Calu3 (cell line): ENCODE data around the gene FANCD2OS. TPM values are rescaled to one million over a fixed set of nuclear protein-coding genes. Genes with fewer than 3 reads are reported as not detected.

ENCODE experiments used
- total RNA-seq: library from RNA; stranded (reverse); gene quantifications from 2 replicates; pipeline ENCODE4 v1.2.3, GENCODE V29; 2022

The FANCD2OS gene
- total RNA-seq, 1 experiment from 2014 or later = not detected

Other genes with a start within 250 kb of the FANCD2OS start
- 0.71 and 1.3 TPM in 2 replicates for gene CIDEC, start 228.0 kb downstream of the FANCD2OS start, total RNA-seq
- 32.4 and 34.2 TPM in 2 replicates for gene JAGN1, start 217.6 kb downstream of the FANCD2OS start, total RNA-seq
- gene IL17RE, start 205.4 kb downstream of the FANCD2OS start, total RNA-seq = 25.5 and 30.6 TPM in 2 replicates
- gene IL17RC, start 191.2 kb downstream of the FANCD2OS start, total RNA-seq = 19.1 and 24.7 TPM in 2 replicates
- gene CRELD1, start 174.4 kb downstream of the FANCD2OS start, total RNA-seq = 23.2 and 25.4 TPM in 2 replicates
- gene PRRT3, start 155.8 kb downstream of the FANCD2OS start, total RNA-seq = 1.2 and 1.6 TPM in 2 replicates
- gene EMC3, start 121.4 kb downstream of the FANCD2OS start, total RNA-seq = 59.2 and 64.2 TPM in 2 replicates
- gene FANCD2, start 81.8 kb downstream of the FANCD2OS start, total RNA-seq = 34.2 and 40.3 TPM in 2 replicates
- gene BRK1, start 7.4 kb upstream of the FANCD2OS start, total RNA-seq = 120 and 126 TPM in 2 replicates
- gene VHL, start 33.5 kb upstream of the FANCD2OS start, total RNA-seq = 49.0 and 50.4 TPM in 2 replicates
- 25.5 and 31.6 TPM in 2 replicates for gene IRAK2, start 56.7 kb upstream of the FANCD2OS start, total RNA-seq
- 34.2 and 34.3 TPM in 2 replicates for gene TATDN2, start 140.2 kb upstream of the FANCD2OS start, total RNA-seq
- gene GHRL, start 184.7 kb upstream of the FANCD2OS start, total RNA-seq = 0.85 and 2.1 TPM in 2 replicates
- gene SEC13, start 212.9 kb upstream of the FANCD2OS start, total RNA-seq = 94.8 and 96.8 TPM in 2 replicates